OCI-LY3 (cell line): Measurements from ENCODE around the gene HSD3B2.

Experiments used
- H2AFZ ChIP-seq: fragments of 200-600, 300-600 bp; shearing (Covaris generic); 2 replicates; pipeline ENCODE4 v1.6.0; 2014; ENCODE audit warnings: antibody characterized with exemption, low read depth, low read length
- H3K27ac ChIP-seq: fragments of 200-600, 300-600 bp; sonication (generic); 2 replicates; pipeline ENCODE4 v1.5.1; 2014; ENCODE audit warnings: mild to moderate bottlenecking, low read length, moderate library complexity, mixed read lengths
- H3K27me3 ChIP-seq: fragments of 200-600, 300-600 bp; sonication (generic); 2 replicates; pipeline ENCODE4 v1.6.1; 2014; ENCODE audit warnings: low read depth, low read length, mixed read lengths
- H3K36me3 ChIP-seq: fragments of 200-600, 300-600 bp; sonication (generic); replicated peaks from 2 replicates; pipeline ENCODE3; 2014; ENCODE audit warnings: low read depth, low read length, mixed read lengths
- H3K4me1 ChIP-seq: fragments of 300-600, 200-600 bp; sonication (generic); 2 replicates; pipeline ENCODE4 v1.6.1; 2014; ENCODE audit warnings: low read length, mixed read lengths
- H3K4me2 ChIP-seq: fragments of 200-600, 300-600 bp; sonication (generic); 2 replicates; pipeline ENCODE4 v1.6.1; 2014; ENCODE audit warnings: low read length, mixed read lengths
- H3K4me3 ChIP-seq: fragments of 300-600, 200-600 bp; sonication (generic); 2 replicates; pipeline ENCODE4 v1.5.1; 2014; ENCODE audit warnings: antibody characterized with exemption, mild to moderate bottlenecking, low read length, moderate library complexity
- H3K79me2 ChIP-seq: fragments of 300-600, 200-600 bp; shearing (Covaris generic); 2 replicates; pipeline ENCODE4 v1.6.1; 2014; ENCODE audit warnings: mild to moderate bottlenecking, low read length, mixed read lengths
- H3K9ac ChIP-seq: fragments of 300-600, 200-600 bp; shearing (Covaris generic); 2 replicates; pipeline ENCODE4 v1.6.0; 2014; ENCODE audit warnings: mild to moderate bottlenecking, low read length, moderate library complexity
- H3K9me3 ChIP-seq: fragments of 200-600, 300-600 bp; shearing (Covaris generic); 2 replicates; pipeline ENCODE4 v1.6.1; 2014; ENCODE audit warnings: low read length, mixed read lengths; ENCODE audit not compliant: insufficient read depth
- H4K20me1 ChIP-seq: fragments of 200-600, 300-600 bp; sonication (generic); 2 replicates; pipeline ENCODE4 v1.6.1; 2016; ENCODE audit warnings: low read length, mixed read lengths; ENCODE audit not compliant: insufficient read depth
- CTCF ChIP-seq: fragments of 200-600, 300-600 bp; sonication (generic); IDR thresholded peaks from 2 replicates; pipeline ENCODE4 v1.5.1; 2014; ENCODE audit warnings: antibody characterized with exemption, low read length, low read depth
- EZH2phosphoT487 ChIP-seq: fragments of 200-600 bp; shearing (Covaris generic); IDR thresholded peaks from 2 replicates; pipeline ENCODE4 v1.6.1; 2018; ENCODE audit warnings: antibody characterized with exemption, mixed run types, low read depth

Gene HSD3B2

GRCh38 chr1:119414950-119415349 is at the start of gene HSD3B2:
TSS of gene HSD3B2 (plus strand) at chr1:119415150. CDS start at chr1:119415420, 270 bp downstream.
- no peak for TF ChIP-seq EZH2phosphoT487
- no peak for TF ChIP-seq CTCF
- Histone ChIP-seq H4K20me1 (no peaks in the 10 kb centered on the region), H3K27me3 (no peaks in the 10 kb centered on the region), H3K4me3 (no peak within 1 kb of the TSS), H3K27ac (no peak within 1 kb of the TSS), H2AFZ (no peak within 1 kb of the TSS), H3K4me1 (no peaks in the 10 kb centered on the region), H3K36me3 (no peaks in the 10 kb centered on the region), H3K9ac (no peak within 1 kb of the TSS), H3K9me3 (no peaks in the 10 kb centered on the region), H3K79me2 (no peaks in the 10 kb centered on the region), H3K4me2 (no peak within 1 kb of the TSS)

GRCh38 chr1:119366424-119366823 is 48.5 kb upstream of the HSD3B2 start:
- no peaks in the 10 kb centered on the region for H3K36me3 ChIP-seq
- no peak for TF ChIP-seq EZH2phosphoT487
- no peak for TF ChIP-seq CTCF
- no peak overlapping the region for H2AFZ ChIP-seq

GRCh38 chr1:119367432-119368124 is 47.4 kb upstream of the HSD3B2 start:
- peak overlapping the region; percentile 34; the same call in 1 of the 2 replicates for H3K4me2 ChIP-seq
- H3K9me3 ChIP-seq = no peaks in the 10 kb centered on the region
- no peaks in the 10 kb centered on the region for H3K79me2 ChIP-seq
- no peaks in the 10 kb centered on the region for H3K4me1 ChIP-seq
- H3K4me3 ChIP-seq = peak overlapping the region; percentile 17; the same call in 1 of the 2 replicates
- H4K20me1 ChIP-seq = no peaks in the 10 kb centered on the region
- H2AFZ ChIP-seq = no peak overlapping the region
- peaks cover 22% of the 10 kb centered on the region for H3K27me3 ChIP-seq
- no peak overlapping the region for H3K27ac ChIP-seq
- H3K36me3 ChIP-seq = no peaks in the 10 kb centered on the region
- H3K9ac ChIP-seq = no peak overlapping the region
- TF ChIP-seq EZH2phosphoT487 (no peak), CTCF (peak; percentile 99)

More at GRCh38 chr1:119366424-119366823, 48.5 kb upstream of the HSD3B2 start:
- no peaks in the 10 kb centered on the region for H3K79me2 ChIP-seq
- H4K20me1 ChIP-seq = no peaks in the 10 kb centered on the region
- peaks cover 20% of the 10 kb centered on the region for H3K27me3 ChIP-seq
- H3K9ac ChIP-seq = no peak overlapping the region
- H3K27ac ChIP-seq = no peak overlapping the region
- H3K4me2 ChIP-seq = no peak overlapping the region
- H3K4me3 ChIP-seq = no peak overlapping the region
- H3K9me3 ChIP-seq = no peaks in the 10 kb centered on the region
- peaks cover 7% of the 10 kb centered on the region for H3K4me1 ChIP-seq

- peak within 1 kb of the TSS; percentile 34; the same call in 1 of the 2 replicates for H3K4me2 ChIP-seq
- no peak within 1 kb of the TSS for H2AFZ ChIP-seq
- no peaks in the 10 kb centered on the region for H4K20me1 ChIP-seq
- H3K4me3 ChIP-seq = peak within 1 kb of the TSS; percentile 17; the same call in 1 of the 2 replicates
- peaks cover 30% of the 10 kb centered on the region for H3K27me3 ChIP-seq
- no peak for TF ChIP-seq EZH2phosphoT487
- TF ChIP-seq CTCF = no peak
- no peak within 1 kb of the TSS for H3K9ac ChIP-seq
- no peaks in the 10 kb centered on the region for H3K9me3 ChIP-seq
- no peaks in the 10 kb centered on the region for H3K4me1 ChIP-seq
- H3K79me2 ChIP-seq = no peaks in the 10 kb centered on the region
- no peaks in the 10 kb centered on the region for H3K36me3 ChIP-seq
- no peak within 1 kb of the TSS for H3K27ac ChIP-seq
These were observed 46.4 kb upstream of the HSD3B2 start, which contains the start of gene HAO2 for GRCh38 chr1:119368554-119368953. TSS of gene HAO2 (plus strand) at chr1:119368785. CDS start at chr1:119381086, 12,301 bp downstream.
